Measurements from ENCODE around the gene CREBZF. TPM values are rescaled to one million over a fixed set of nuclear protein-coding genes. Genes with fewer than 3 reads are reported as not detected.

CREBZF gene
- total and polyA plus RNA-seq, 2 experiments from 2014 or later: 34.8 to 82.2 TPM

GRCh38 chr11:85647078-85647477 lies 17.9 kb downstream of the CREBZF start:
- H3K27me3 ChIP-seq (ENCODE audit: insufficient read depth): no peaks in the 10 kb centered on the region
- ATAC-seq: peak; percentile 7; the same call in 1 of the 3 replicates
- Mint-ChIP-seq H3K4me3 (peak overlapping the region; percentile 93), H3K36me3 (ENCODE audit: low read depth) (peaks cover 10% of the 10 kb centered on the region; the same call in 1 of the 3 replicates), H3K9me3 (no peaks in the 10 kb centered on the region), H3K27ac (peak overlapping the region; percentile 98), H3K4me1 (peaks cover 23% of the 10 kb centered on the region), H3K27me3 (ENCODE audit: insufficient read depth, low read depth, poor library complexity) (peaks cover 2% of the 10 kb centered on the region)
- no peaks in the 10 kb centered on the region for H4K20me1 ChIP-seq (replicated peaks; ENCODE audit: insufficient read depth)
- H3F3A ChIP-seq (replicated peaks; ENCODE audit: low read depth): no peaks in the 10 kb centered on the region
- DNase-seq (ENCODE audit: low spot score): no peak
- H3K4me1 ChIP-seq (ENCODE audit: insufficient read depth): peaks cover 11% of the 10 kb centered on the region
- 0 out of 2 replicates have a peak overlapping the region, but pooled peaks have one; percentile 39 for H2AFZ ChIP-seq
- H3K4me2 ChIP-seq: peak overlapping the region; percentile 78
- peaks cover 8% of the 10 kb centered on the region; the same call in 1 of the 2 replicates for H3K79me2 ChIP-seq (replicated peaks; ENCODE audit: insufficient read depth)
- TF ChIP-seq, protein P1, sequence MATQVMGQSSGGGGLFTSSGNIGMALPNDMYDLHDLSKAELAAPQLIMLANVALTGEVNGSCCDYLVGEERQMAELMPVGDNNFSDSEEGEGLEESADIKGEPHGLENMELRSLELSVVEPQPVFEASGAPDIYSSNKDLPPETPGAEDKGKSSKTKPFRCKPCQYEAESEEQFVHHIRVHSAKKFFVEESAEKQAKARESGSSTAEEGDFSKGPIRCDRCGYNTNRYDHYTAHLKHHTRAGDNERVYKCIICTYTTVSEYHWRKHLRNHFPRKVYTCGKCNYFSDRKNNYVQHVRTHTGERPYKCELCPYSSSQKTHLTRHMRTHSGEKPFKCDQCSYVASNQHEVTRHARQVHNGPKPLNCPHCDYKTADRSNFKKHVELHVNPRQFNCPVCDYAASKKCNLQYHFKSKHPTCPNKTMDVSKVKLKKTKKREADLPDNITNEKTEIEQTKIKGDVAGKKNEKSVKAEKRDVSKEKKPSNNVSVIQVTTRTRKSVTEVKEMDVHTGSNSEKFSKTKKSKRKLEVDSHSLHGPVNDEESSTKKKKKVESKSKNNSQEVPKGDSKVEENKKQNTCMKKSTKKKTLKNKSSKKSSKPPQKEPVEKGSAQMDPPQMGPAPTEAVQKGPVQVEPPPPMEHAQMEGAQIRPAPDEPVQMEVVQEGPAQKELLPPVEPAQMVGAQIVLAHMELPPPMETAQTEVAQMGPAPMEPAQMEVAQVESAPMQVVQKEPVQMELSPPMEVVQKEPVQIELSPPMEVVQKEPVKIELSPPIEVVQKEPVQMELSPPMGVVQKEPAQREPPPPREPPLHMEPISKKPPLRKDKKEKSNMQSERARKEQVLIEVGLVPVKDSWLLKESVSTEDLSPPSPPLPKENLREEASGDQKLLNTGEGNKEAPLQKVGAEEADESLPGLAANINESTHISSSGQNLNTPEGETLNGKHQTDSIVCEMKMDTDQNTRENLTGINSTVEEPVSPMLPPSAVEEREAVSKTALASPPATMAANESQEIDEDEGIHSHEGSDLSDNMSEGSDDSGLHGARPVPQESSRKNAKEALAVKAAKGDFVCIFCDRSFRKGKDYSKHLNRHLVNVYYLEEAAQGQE (IDR thresholded peaks at IDR 0.05; ENCODE audit: unreplicated experiment): no peak
- no peak for TF ChIP-seq ZNF331 (CRISPR knock-in tag; IDR thresholded peaks at IDR 0.05; ENCODE audit: low read depth)
- no peak for TF ChIP-seq CTCF (conservative IDR thresholded peaks at IDR 0.05; ENCODE audit: low read depth in 2 of 2)
- no peak for TF ChIP-seq EZH2phosphoT487 (IDR thresholded peaks at IDR 0.05; ENCODE audit: unreplicated experiment)
- TF ChIP-seq, protein P2, sequence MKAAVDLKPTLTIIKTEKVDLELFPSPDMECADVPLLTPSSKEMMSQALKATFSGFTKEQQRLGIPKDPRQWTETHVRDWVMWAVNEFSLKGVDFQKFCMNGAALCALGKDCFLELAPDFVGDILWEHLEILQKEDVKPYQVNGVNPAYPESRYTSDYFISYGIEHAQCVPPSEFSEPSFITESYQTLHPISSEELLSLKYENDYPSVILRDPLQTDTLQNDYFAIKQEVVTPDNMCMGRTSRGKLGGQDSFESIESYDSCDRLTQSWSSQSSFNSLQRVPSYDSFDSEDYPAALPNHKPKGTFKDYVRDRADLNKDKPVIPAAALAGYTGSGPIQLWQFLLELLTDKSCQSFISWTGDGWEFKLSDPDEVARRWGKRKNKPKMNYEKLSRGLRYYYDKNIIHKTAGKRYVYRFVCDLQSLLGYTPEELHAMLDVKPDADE (IDR thresholded peaks at IDR 0.05): no peak
- no peaks in the 10 kb centered on the region; the same call in 1 of the 2 replicates for H3K36me3 ChIP-seq (ENCODE audit: insufficient read depth)
- H3K9me2 ChIP-seq (ENCODE audit: insufficient read depth): no peaks in the 10 kb centered on the region
- H3K27ac ChIP-seq (ENCODE audit: low read depth): peak overlapping the region; percentile 77; the same call in 1 of the 2 replicates
- H3K4me3 ChIP-seq: peak overlapping the region; percentile 66

DNA sequence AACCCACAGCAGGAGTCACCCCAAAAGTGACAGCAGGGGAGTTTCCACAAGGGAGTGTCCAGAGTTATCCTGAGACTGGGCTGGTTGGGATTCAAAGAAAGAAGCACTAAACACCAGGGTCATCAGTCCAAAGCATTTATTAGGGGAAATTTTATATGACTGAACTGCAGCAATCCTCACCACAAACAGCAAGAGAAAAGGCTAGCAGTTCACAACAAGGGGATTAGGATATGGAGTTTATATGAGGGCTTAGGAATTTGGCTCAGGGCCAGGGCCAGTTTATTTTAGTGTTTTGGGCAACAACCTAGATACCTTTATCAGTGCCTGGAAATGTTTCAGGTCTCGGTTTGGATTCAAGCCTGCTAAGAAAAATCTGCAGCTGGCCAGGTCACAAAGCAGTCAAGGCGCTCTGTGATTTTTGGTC lies 21.7 kb downstream of the CREBZF start:
- H3K27ac Mint-ChIP-seq: peak overlapping the region; percentile 20
- TF ChIP-seq ZNF331 (CRISPR knock-in tag; IDR thresholded peaks at IDR 0.05; ENCODE audit: low read depth) (no peak), POLR2AphosphoS5 (IDR thresholded peaks at IDR 0.05; ENCODE audit: low read depth) (no peak), EZH2 (IDR thresholded peaks at IDR 0.05; ENCODE audit: low read depth, unreplicated experiment) (no peak)
- TF ChIP-seq, protein P1 (IDR thresholded peaks at IDR 0.05; ENCODE audit: unreplicated experiment): no peak
- TF ChIP-seq, protein P2 (IDR thresholded peaks at IDR 0.05): no peak

More for the DNA sequence above, 21.7 kb downstream of the CREBZF start:
- Mint-ChIP-seq H3K27me3 (ENCODE audit: insufficient read depth, low read depth, poor library complexity) (no peaks in the 10 kb centered on the region), H3K4me1 (peaks cover 8% of the 10 kb centered on the region; the same call in 2 of the 3 replicates), H3K4me3 (no peak overlapping the region), H3K9me3 (no peaks in the 10 kb centered on the region), H3K36me3 (ENCODE audit: low read depth) (no peaks in the 10 kb centered on the region; the same call in 2 of the 3 replicates)
- Histone ChIP-seq H3K36me3 (ENCODE audit: insufficient read depth) (no peaks in the 10 kb centered on the region), H3K4me3 (no peak overlapping the region), H3K9me2 (ENCODE audit: insufficient read depth) (no peaks in the 10 kb centered on the region), H3F3A (replicated peaks; ENCODE audit: low read depth) (no peaks in the 10 kb centered on the region), H3K27me3 (ENCODE audit: insufficient read depth) (no peaks in the 10 kb centered on the region), H3K4me1 (ENCODE audit: insufficient read depth) (peaks cover 5% of the 10 kb centered on the region; the same call in 1 of the 2 replicates), H3K79me2 (replicated peaks; ENCODE audit: insufficient read depth) (no peaks in the 10 kb centered on the region), H3K27ac (ENCODE audit: low read depth) (no peak overlapping the region), H2AFZ (peak overlapping the region; percentile 2; the same call in 1 of the 2 replicates), H3K4me2 (no peak overlapping the region), H4K20me1 (replicated peaks; ENCODE audit: insufficient read depth) (no peaks in the 10 kb centered on the region)
- peak; percentile 11 for DNase-seq (ENCODE audit: low spot score)
- ATAC-seq: no peak

All from GM23338 (cell line).